ENCODE data around the gene L1CAM.

DNA sequence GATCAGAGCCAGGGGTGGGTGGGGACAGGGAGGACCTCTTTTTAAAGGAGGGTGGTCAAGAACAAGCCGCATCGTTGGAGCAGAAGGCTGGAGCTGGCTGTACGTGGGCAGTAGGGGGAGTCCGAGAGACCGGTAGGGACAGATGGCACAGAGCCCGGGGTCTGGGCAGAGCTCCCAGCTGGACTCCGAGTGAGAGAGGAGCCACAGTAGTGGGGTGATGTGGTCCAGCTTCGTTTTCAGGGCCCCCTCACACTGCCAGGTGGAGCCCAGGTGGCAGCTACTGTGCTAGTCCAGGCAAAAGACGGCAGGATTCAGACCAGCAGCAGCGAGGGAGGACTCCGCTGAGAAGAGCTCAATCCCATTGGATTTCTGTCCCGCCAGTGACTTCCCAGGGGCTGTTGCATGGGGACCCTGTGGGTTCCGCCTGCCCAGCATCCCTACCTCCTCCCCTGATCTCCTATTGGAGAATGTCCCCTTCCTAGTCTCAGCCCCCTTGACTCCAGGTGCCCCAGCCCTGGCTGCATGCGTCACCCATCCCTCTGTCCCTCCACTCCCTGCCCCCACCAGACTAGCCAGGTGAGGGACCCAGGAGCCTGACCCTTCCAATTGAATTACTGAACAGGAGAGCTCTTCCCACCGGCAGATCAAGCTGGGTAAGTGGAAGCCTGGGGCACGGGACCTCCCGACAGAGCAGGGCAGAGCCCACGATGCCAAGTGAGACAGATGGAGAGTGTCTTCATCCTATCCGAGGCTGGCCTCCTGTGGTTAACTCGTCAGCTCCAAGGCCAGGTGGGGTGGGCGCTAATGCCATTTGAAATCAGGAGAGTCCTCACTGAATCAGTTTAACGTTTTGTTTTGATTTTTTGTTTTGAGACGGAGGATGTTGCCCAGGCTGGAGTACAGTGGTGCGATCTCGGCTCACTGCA lies 37.2 kb upstream of the L1CAM start:
- TF ChIP-seq, protein P1, sequence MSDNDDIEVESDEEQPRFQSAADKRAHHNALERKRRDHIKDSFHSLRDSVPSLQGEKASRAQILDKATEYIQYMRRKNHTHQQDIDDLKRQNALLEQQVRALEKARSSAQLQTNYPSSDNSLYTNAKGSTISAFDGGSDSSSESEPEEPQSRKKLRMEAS (IDR thresholded peaks at IDR 0.05), result no peak
- TF ChIP-seq, protein P2, sequence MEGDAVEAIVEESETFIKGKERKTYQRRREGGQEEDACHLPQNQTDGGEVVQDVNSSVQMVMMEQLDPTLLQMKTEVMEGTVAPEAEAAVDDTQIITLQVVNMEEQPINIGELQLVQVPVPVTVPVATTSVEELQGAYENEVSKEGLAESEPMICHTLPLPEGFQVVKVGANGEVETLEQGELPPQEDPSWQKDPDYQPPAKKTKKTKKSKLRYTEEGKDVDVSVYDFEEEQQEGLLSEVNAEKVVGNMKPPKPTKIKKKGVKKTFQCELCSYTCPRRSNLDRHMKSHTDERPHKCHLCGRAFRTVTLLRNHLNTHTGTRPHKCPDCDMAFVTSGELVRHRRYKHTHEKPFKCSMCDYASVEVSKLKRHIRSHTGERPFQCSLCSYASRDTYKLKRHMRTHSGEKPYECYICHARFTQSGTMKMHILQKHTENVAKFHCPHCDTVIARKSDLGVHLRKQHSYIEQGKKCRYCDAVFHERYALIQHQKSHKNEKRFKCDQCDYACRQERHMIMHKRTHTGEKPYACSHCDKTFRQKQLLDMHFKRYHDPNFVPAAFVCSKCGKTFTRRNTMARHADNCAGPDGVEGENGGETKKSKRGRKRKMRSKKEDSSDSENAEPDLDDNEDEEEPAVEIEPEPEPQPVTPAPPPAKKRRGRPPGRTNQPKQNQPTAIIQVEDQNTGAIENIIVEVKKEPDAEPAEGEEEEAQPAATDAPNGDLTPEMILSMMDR (IDR thresholded peaks at IDR 0.05; ENCODE audit: low read depth, low read length, missing input control), result peak; percentile 45
- TF ChIP-seq RAD21 (IDR thresholded peaks at IDR 0.05), result peak; percentile 20 to 66
- no peak for TF ChIP-seq YY1 (IDR thresholded peaks at IDR 0.05)
- no peak for TF ChIP-seq HNF4G (IDR thresholded peaks at IDR 0.05)
- TF ChIP-seq TAF1 (conservative IDR thresholded peaks at IDR 0.05), result no peak
